DOHH2 (cell line): ENCODE data around the gene TRPV6.

Experiments used
- H3F3A ChIP-seq: fragments of 200-600 bp; sonication (generic), shearing (Covaris generic); 2 replicates; pipeline ENCODE4 v1.6.0; 2016; ENCODE audit warnings: antibody characterized with exemption, mild to moderate bottlenecking; ENCODE audit not compliant: control insufficient read depth, insufficient read depth
- H3K27ac ChIP-seq: fragments of 200-600 bp; sonication (generic); 2 replicates; pipeline ENCODE4 v1.5.1; 2014; ENCODE audit warnings: low read depth, mild to moderate bottlenecking, low read length, moderate library complexity
- H3K27me3 ChIP-seq: fragments of 200-600 bp; sonication (generic); 2 replicates; pipeline ENCODE4 v1.6.1; 2014; ENCODE audit warnings: mild to moderate bottlenecking, low read length, mixed read lengths; ENCODE audit not compliant: control insufficient read depth
- H3K36me3 ChIP-seq: fragments of 200-600 bp; sonication (generic); 2 replicates; pipeline ENCODE4 v1.6.1; 2014; ENCODE audit warnings: mild to moderate bottlenecking, low read length, moderate library complexity, mixed read lengths; ENCODE audit not compliant: control insufficient read depth
- H3K4me1 ChIP-seq: fragments of 200-600 bp; sonication (generic); 2 replicates; pipeline ENCODE4 v1.6.1; 2014; ENCODE audit warnings: mild to moderate bottlenecking, low read length, mixed read lengths; ENCODE audit not compliant: control insufficient read depth
- H3K4me2 ChIP-seq: fragments of 200-600 bp; sonication (generic); 2 replicates; pipeline ENCODE4 v1.6.0; 2014; ENCODE audit warnings: mild to moderate bottlenecking, low read length, moderate library complexity
- H3K4me3 ChIP-seq: fragments of 200-600 bp; sonication (generic); 2 replicates; pipeline ENCODE4 v1.5.1; 2014; ENCODE audit warnings: mild to moderate bottlenecking, low read length, mixed read lengths
- H3K79me2 ChIP-seq: fragments of 200-600 bp; sonication (generic); 2 replicates; pipeline ENCODE4 v1.6.1; 2014; ENCODE audit warnings: mild to moderate bottlenecking, low read length, mixed read lengths; ENCODE audit not compliant: control insufficient read depth
- H3K9me2 ChIP-seq: fragments of 200-600 bp; sonication (generic); replicated peaks from 2 replicates; pipeline ENCODE4 v1.6.1; 2014; ENCODE audit warnings: mild to moderate bottlenecking, low read length, mixed read lengths; ENCODE audit not compliant: control insufficient read depth
- H3K9me3 ChIP-seq: fragments of 200-600 bp; sonication (generic); 2 replicates; pipeline ENCODE4 v1.6.1; 2014; ENCODE audit warnings: antibody characterized with exemption, low read length, mixed read lengths; ENCODE audit not compliant: control insufficient read depth, insufficient read depth
- H4K20me1 ChIP-seq: fragments of 200-600 bp; sonication (generic); 2 replicates; pipeline ENCODE4 v1.6.0; 2014; ENCODE audit warnings: low read depth, mild to moderate bottlenecking, antibody characterized with exemption, low read length, moderate library complexity; ENCODE audit not compliant: control insufficient read depth, insufficient read depth
- EZH2phosphoT487 ChIP-seq: fragments of 200-600 bp; sonication (generic); IDR thresholded peaks from 2 replicates; pipeline ENCODE4 v1.6.1; 2017; ENCODE audit warnings: borderline replicate concordance, mild to moderate bottlenecking, antibody characterized with exemption, low read length, moderate library complexity, mixed read lengths
- TF ChIP-seq, protein P1 (sequence below): fragments of 200-600 bp; sonication (generic); IDR thresholded peaks from one replicate; pipeline ENCODE4 v1.5.1; 2014; ENCODE audit warnings: antibody characterized with exemption, mild to moderate bottlenecking, low read depth, low read length; ENCODE audit not compliant: poor library complexity, severe bottlenecking

TRPV6 gene

DNA sequence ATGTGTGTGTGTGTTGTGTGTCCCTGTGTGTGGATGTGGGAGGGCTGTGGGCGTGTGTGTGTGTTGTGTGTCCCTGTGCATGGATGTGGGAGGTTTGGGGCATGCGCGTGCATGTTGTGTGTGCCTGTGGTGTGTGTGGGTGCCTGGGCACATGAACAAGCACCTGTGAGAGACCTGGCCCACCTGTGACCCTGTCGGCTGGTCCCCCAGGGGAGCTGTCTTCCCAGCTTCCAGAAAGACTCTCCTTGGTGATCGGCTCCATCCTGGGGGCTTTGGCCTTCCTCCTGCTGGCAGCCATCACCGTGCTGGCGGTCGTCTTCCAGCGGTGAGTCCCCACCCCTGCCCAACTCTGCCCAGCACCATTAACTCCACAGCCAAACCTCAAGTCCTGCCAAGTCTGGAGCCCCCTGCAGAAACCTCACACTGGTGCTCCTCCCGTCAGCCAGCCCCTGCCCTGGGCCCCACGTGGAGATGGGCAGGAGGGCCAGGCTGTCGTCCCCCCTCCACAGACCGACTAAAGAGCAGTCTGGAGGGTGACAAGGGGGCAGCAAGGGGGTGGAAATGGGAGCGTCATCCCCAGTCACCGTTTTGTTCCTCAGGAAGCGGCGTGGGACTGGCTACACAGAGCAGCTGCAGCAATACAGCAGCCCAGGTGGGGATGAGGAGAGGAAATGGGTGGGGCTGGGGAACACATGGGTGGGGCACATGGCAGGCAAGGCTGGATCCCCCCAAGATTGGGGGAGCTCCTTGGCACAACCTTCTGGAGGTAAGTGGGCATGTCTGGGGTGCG is 18.0 kb downstream of the TRPV6 start:
- H3K27ac ChIP-seq: no peak overlapping the region
- no peak overlapping the region for H3K4me3 ChIP-seq
- H3K9me2 ChIP-seq: no peaks in the 10 kb centered on the region
- TF ChIP-seq EZH2phosphoT487: no peak
- TF ChIP-seq, protein P1, sequence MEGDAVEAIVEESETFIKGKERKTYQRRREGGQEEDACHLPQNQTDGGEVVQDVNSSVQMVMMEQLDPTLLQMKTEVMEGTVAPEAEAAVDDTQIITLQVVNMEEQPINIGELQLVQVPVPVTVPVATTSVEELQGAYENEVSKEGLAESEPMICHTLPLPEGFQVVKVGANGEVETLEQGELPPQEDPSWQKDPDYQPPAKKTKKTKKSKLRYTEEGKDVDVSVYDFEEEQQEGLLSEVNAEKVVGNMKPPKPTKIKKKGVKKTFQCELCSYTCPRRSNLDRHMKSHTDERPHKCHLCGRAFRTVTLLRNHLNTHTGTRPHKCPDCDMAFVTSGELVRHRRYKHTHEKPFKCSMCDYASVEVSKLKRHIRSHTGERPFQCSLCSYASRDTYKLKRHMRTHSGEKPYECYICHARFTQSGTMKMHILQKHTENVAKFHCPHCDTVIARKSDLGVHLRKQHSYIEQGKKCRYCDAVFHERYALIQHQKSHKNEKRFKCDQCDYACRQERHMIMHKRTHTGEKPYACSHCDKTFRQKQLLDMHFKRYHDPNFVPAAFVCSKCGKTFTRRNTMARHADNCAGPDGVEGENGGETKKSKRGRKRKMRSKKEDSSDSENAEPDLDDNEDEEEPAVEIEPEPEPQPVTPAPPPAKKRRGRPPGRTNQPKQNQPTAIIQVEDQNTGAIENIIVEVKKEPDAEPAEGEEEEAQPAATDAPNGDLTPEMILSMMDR: no peak
- no peaks in the 10 kb centered on the region for H3K36me3 ChIP-seq
- no peaks in the 10 kb centered on the region for H4K20me1 ChIP-seq
- peaks cover 2% of the 10 kb centered on the region for H3K4me1 ChIP-seq
- H3K4me2 ChIP-seq: no peak overlapping the region
- H3K79me2 ChIP-seq: no peaks in the 10 kb centered on the region
- no peaks in the 10 kb centered on the region for H3K27me3 ChIP-seq
- H3K9me3 ChIP-seq: no peaks in the 10 kb centered on the region
- no peaks in the 10 kb centered on the region for H3F3A ChIP-seq

GRCh38 chr7:142867097-142867378 is 18.5 kb downstream of the TRPV6 start:
- TF ChIP-seq EZH2phosphoT487: no peak
- TF ChIP-seq, protein P1: no peak
- no peak overlapping the region for H3K4me2 ChIP-seq

DNA sequence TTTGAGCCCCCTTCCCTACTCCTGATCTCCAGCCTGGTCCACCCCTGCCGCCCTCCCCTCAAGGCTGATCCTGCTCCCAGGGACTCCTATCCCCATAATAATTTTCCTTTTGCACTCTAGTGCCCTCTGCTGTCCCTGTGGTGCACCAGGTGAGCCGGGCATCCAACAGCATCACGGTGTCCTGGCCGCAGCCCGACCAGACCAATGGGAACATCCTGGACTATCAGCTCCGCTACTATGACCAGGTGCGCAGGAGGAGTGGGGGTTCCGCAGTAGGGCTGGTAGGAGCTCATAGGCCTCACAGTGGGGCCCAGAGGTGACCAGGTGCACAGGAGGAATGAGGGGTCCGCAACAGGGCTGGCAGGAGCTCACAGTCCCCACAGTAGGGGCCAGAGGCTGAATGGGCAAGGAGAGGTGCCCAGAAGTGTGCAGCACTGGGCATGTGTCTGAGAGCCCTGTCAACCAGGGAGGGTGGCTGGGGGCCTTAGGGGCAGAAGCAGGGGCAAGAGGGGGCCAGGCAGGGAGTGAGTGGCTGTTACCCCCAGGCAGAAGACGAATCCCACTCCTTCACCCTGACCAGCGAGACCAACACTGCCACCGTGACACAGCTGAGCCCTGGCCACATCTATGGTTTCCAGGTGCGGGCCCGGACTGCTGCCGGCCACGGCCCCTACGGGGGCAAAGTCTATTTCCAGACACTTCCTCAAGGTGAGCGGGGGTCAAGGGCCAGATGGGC is 19.0 kb downstream of the TRPV6 start:
- H3K79me2 ChIP-seq: no peaks in the 10 kb centered on the region
- H4K20me1 ChIP-seq: no peaks in the 10 kb centered on the region
- H3K27ac ChIP-seq: no peak overlapping the region
- H3K27me3 ChIP-seq: peaks cover 6% of the 10 kb centered on the region
- no peaks in the 10 kb centered on the region for H3K9me2 ChIP-seq
- H3K9me3 ChIP-seq: no peaks in the 10 kb centered on the region
- TF ChIP-seq EZH2phosphoT487: no peak
- TF ChIP-seq, protein P1: peak; percentile 89
- H3F3A ChIP-seq: no peaks in the 10 kb centered on the region
- H3K4me1 ChIP-seq: peaks cover 9% of the 10 kb centered on the region
- H3K36me3 ChIP-seq: no peaks in the 10 kb centered on the region
- H3K4me3 ChIP-seq: no peak overlapping the region
- no peak overlapping the region for H3K4me2 ChIP-seq

More at GRCh38 chr7:142867097-142867378, 18.5 kb downstream of the TRPV6 start:
- H3K27me3 ChIP-seq: peaks cover 1% of the 10 kb centered on the region; the same call in 1 of the 2 replicates
- peaks cover 8% of the 10 kb centered on the region for H3K4me1 ChIP-seq
- H3K79me2 ChIP-seq: no peaks in the 10 kb centered on the region
- no peaks in the 10 kb centered on the region for H4K20me1 ChIP-seq
- no peak overlapping the region for H3K4me3 ChIP-seq
- no peak overlapping the region for H3K27ac ChIP-seq
- H3K36me3 ChIP-seq: no peaks in the 10 kb centered on the region
- H3F3A ChIP-seq: no peaks in the 10 kb centered on the region
- no peaks in the 10 kb centered on the region for H3K9me2 ChIP-seq
- no peaks in the 10 kb centered on the region for H3K9me3 ChIP-seq
